ENCODE results near the gene CDC25B. TPM values are rescaled to one million over a fixed set of nuclear protein-coding genes. Genes with fewer than 3 reads are reported as not detected.

Gene CDC25B
- total and polyA plus RNA-seq, 2 donors (not counting 3 experiments of a cell fraction or from before 2014, with no cell fraction given), result 46.7 to 76.5 TPM

GRCh38 chr20:3765171-3765882 is 30.8 kb upstream of the CDC25B start:
- Histone ChIP-seq H3K4me1 (ENCODE audit: control insufficient read depth, extremely low read depth, insufficient read depth, low read length) (peaks cover 25% of the 10 kb centered on the region), H3K9ac (replicated peaks; ENCODE audit: extremely low read depth, insufficient read depth, low read length) (no peak overlapping the region), H3K36me3 (ENCODE audit: control insufficient read depth in 2 of 2, extremely low read depth in 1 of 2, insufficient read depth in 2 of 2, low read length in 2 of 2) (no peaks in the 10 kb centered on the region), H3K9me1 (replicated peaks; ENCODE audit: control insufficient read depth, extremely low read depth, insufficient read depth, low read length) (no peaks in the 10 kb centered on the region), H3K4me2 (ENCODE audit: insufficient read depth, low read length) (no peak overlapping the region), H2AFZ (ENCODE audit: low read depth, low read length) (no peak overlapping the region), H3K4me3 (replicated peaks in 1 of 3; ENCODE audit: insufficient read depth in 1 of 3, low read depth in 1 of 3, low read length in 3 of 3) (no peak overlapping the region), H3K27ac (ENCODE audit: insufficient read depth, low read depth, low read length) (no peak overlapping the region), H3K79me2 (ENCODE audit: control insufficient read depth, insufficient read depth, low read length) (peaks cover 13% of the 10 kb centered on the region), H3K9me3 (replicated peaks; ENCODE audit: control insufficient read depth, insufficient read depth, low read length) (no peaks in the 10 kb centered on the region), H3K27me3 (ENCODE audit: control insufficient read depth in 2 of 2, insufficient read depth in 2 of 2, low read length in 2 of 2) (no peaks in the 10 kb centered on the region), H4K20me1 (replicated peaks; ENCODE audit: control insufficient read depth, extremely low read depth, insufficient read depth, low read length) (no peaks in the 10 kb centered on the region)
- no peak for TF ChIP-seq POLR2AphosphoS5 (IDR thresholded peaks at IDR 0.05; ENCODE audit: insufficient read depth, low read depth, low read length)
- no peak for TF ChIP-seq MYC (IDR thresholded peaks at IDR 0.05; ENCODE audit: low read depth, low read length)
- TF ChIP-seq EZH2 (IDR thresholded peaks at IDR 0.05; ENCODE audit: borderline replicate concordance, low read depth, low read length, severe bottlenecking), result no peak
- TF ChIP-seq POLR2A (IDR thresholded peaks at IDR 0.05; ENCODE audit: low read depth, low read length), result no peak
- no peak for TF ChIP-seq CTCF (IDR thresholded peaks at IDR 0.05; ENCODE audit: extremely low read depth in 1 of 2, insufficient read depth in 1 of 2, low read depth in 1 of 2, low read length in 2 of 2)
- TF ChIP-seq MAX (IDR thresholded peaks at IDR 0.05; ENCODE audit: insufficient read depth, insufficient read length), result no peak
- no peak for TF ChIP-seq FOS (IDR thresholded peaks at IDR 0.05; ENCODE audit: borderline replicate concordance, insufficient read depth, low read length)
- no peak for TF ChIP-seq JUN (IDR thresholded peaks at IDR 0.05; ENCODE audit: borderline replicate concordance, insufficient read depth, insufficient read length, low read depth)
- TF ChIP-seq GATA2 (IDR thresholded peaks at IDR 0.05; ENCODE audit: insufficient read depth, insufficient read length, low read depth, low read length), result no peak
- dilution Hi-C loops (cut with MboI; ENCODE audit: extremely low pct_ligation_motif_present, low sequenced_read_pairs), result no loop called here
- no TSS peak for BruUV-seq (replicated peaks)
- intact Hi-C loops (cut with micrococcal nuclease), result loop anchor here (5.0 kb wide), 1 partner anchor 358 kb away; the partner anchor contains the start of gene DNAAF9
- ChIA-PET CTCF (interaction anchor here (0.7 to 6.5 kb wide), 5 partner anchors 10 to 90 kb away, joined by 3 to 76 read pairs (median 7); partner anchors contain the start of gene SPEF1), POLR2A (no interaction called here)
- no peak for DNase-seq (ENCODE audit: low read depth, low spot score)
- FAIRE-seq, result no peak
